HG02938 (cell line): Measurements from ENCODE around the gene PTCHD4.

ENCODE experiments used
- ATAC-seq: cut with Tn5 transposase; IDR thresholded peaks from one replicate; pipeline ENCODE4 v1.9.1; 2021; ENCODE audit warnings: mild to moderate bottlenecking, moderate library complexity; ENCODE audit not compliant: unreplicated experiment

The PTCHD4 gene

GRCh38 chr6:48099713-48100587 is 11.0 kb downstream of the PTCHD4 start:
- ATAC-seq = no peak

DNA sequence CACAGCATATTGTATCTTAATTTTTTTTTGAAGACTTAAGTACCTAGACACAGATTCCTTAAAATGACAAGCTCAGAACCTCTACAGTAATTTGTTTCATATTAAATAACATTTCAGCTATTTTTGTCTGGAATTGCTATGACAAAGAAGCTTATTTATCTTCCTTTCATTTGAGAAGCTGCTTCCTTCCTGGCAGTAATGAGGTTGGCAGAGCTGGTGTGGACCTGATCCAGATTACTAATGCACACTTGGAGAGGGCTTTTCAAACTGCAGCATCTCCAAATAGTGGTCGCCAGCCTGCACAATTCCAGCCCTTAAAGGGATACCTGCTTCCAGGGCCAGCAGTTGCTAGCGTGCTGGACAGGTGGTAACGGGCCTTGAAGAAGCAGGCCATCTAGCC is 12.1 kb downstream of the PTCHD4 start:
- ATAC-seq = no peak

GRCh38 chr6:48092550-48093217 is 18.3 kb downstream of the PTCHD4 start:
- no peak for ATAC-seq

GRCh38 chr6:48090546-48090945 is 20.5 kb downstream of the PTCHD4 start:
- ATAC-seq = no peak

- no peak for ATAC-seq
Observed at GRCh38 chr6:48087448-48087847, 23.5 kb downstream of the PTCHD4 start.

DNA sequence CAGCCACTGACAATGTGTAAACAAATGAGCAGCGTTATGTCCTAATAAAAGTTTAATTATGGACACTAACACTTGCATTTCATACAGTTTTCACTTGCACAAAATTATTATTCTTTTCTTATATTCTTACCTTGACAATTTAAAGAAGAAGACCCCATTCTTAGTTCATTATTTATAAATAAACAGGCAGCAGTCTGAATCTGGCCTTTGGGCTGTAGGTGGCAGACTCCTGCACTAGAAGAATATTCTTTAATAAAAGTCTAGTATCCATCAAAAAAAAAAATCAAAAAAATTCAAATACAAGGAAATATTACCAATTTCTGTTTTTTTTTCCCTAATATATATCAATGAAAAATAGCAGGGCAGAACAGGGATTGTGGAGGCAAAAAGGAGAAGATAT is 24.8 kb downstream of the PTCHD4 start:
- no peak for ATAC-seq

DNA sequence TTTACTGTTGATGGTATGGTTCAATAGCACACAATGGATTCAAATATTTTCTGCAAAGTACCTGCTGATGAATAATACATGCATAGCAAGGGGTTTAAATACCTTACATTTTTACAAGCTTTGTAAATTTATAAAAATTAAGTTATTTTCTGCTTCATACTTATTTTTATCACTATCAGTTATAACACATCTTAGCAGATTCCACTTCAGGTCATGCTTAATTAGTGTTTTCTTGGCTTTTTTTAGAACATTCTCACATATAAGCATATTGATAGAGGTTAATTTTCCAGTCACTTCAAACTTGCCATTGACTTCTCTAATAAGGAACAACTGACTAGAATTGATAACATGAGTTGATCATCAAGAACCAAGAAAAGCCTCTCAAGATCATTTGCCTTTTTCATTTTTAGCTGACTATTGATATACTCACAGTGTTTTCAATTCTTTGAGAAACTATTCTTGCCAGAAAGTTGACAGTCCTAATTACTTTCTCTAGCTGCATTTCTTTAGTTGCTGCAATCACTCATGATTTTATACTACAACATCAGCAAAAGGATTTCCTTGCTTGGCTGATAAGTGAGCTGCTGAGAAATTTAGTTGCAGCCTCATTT is 25.8 kb downstream of the PTCHD4 start:
- no peak for ATAC-seq

- no peak for ATAC-seq
Observed at GRCh38 chr6:48084201-48084600, 26.8 kb downstream of the PTCHD4 start.

GRCh38 chr6:48080227-48081009 is 30.6 kb downstream of the PTCHD4 start:
- no peak for ATAC-seq

GRCh38 chr6:48078120-48078519 is 32.9 kb downstream of the PTCHD4 start:
- no peak for ATAC-seq

GRCh38 chr6:48075181-48075580 is 35.8 kb downstream of the PTCHD4 start:
- no peak for ATAC-seq

- ATAC-seq = no peak
Observed at GRCh38 chr6:48073976-48074767, 36.8 kb downstream of the PTCHD4 start.

GRCh38 chr6:48071833-48072232 is 39.2 kb downstream of the PTCHD4 start:
- ATAC-seq = no peak

DNA sequence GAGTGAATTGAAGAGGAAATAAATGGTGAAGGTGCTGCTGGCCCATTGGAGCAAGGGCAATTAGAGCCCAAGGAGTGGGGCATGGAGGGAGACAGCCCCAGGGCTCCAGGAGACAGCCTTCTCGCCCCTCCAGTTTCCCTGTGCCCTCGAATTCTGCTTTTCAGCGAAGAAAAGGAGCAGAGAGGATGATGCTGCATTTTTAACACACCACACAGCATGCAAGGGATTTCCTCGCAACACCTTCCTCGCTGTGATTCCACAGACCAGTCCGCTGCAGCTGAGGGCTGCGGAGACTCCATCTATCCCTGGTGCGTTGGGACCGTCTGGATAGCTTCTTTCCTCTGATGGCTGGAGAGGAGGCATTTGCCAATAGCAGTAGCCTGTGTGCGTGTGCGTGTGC is 41.7 kb downstream of the PTCHD4 start:
- ATAC-seq = no peak

GRCh38 chr6:48068278-48069251 is 42.4 kb downstream of the PTCHD4 start:
- no peak for ATAC-seq

DNA sequence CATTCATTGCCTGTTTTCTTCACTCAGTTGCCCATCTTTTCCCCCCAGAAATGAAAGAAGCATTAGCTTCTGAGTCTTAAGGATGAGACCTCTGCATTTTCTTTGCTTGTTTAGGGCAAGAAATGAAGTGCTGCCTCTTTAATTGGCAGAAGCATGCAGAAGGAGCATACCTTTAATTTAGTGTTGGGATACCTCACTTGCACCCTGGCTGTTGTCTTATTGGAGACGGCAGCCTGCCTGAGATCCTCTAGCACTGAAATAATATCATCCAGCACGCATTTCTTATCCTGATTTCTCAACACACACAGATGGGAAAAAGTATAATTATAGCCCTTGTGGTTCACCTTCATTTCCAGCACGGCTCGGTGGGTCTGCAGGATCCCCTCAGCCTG is 43.1 kb downstream of the PTCHD4 start:
- no peak for ATAC-seq

DNA sequence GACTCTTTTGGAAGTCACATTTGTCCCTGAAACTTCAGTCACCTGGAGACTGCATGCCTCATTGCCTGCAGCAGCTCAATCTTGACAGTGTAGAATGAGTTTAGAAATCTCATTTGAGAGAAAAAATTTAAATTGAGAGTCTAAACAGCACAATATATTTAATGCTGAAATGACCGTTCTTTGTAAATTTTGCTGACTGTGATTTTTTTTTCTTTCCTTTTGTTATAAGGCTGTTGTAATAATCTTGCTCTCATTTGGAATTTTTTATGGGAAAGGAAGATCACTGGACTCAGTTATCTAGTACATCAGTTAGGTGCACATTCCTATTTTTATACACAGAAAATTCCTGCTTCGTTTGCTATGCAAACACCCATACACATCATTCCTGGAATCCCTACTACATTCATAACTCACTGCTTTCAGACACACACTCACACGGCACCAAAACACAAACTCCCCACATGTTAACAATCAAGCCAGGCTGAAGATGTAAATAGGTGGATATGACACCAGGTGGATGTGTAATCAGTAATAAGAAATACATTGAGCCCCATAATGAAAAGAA is 43.8 kb downstream of the PTCHD4 start:
- no peak for ATAC-seq

DNA sequence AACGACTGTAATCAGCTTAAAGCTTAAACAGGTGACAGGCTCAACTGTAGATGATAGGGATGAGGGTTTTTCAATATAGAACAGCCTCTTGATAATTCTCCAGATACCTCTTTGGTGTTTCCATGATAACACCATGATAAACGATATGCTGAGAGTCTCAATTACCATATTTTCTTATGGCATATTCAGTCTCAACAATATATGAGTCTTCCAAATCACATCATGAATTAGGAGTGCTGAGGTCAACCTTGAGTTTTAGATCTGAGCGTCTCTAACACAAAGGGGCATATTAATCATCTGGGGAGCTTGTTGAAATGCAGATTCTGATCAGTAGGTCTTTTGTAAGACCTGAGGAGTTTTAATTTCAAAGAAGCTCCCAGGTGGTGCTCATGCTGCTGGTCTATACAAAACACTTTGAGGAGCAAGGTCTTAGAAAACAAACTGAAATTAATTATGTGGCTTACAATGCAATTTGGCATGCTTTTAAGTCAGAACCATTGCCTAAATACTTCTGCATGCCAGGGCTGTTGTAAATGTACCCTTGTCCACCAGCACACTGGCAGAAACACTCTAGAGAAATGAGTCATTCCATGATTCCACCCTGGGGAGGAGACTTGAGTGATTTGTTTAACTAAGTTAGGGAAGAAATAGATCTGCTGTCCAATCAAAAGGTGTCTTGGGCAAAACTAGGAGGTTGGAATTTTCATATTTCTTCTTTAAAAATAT is 49.6 kb downstream of the PTCHD4 start:
- ATAC-seq = no peak
